ENCODE data around the gene ATAD3B.

DNA sequence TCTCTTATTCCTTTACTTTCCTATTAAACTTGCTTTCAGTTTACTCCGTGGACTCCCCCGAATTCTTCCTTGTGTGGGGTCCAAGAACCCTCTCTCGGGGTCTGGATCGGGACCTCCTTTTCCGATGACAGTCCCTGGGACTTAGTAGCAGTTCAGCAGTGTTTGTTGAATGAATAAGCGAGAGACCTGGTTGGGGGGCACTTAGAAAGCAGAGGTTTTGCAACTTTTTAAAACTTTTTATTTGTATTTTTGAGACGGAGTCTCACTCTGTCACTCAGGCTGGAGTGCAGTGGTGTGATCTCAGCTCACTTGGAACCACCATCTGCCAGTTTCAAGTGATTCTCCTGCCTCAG, 48.3 kb upstream of the ATAD3B start:
- no peak for TF ChIP-seq MXI1 (IDR thresholded peaks at IDR 0.05; ENCODE audit: borderline replicate concordance, low read depth, low read length)
- TF ChIP-seq, protein P1, sequence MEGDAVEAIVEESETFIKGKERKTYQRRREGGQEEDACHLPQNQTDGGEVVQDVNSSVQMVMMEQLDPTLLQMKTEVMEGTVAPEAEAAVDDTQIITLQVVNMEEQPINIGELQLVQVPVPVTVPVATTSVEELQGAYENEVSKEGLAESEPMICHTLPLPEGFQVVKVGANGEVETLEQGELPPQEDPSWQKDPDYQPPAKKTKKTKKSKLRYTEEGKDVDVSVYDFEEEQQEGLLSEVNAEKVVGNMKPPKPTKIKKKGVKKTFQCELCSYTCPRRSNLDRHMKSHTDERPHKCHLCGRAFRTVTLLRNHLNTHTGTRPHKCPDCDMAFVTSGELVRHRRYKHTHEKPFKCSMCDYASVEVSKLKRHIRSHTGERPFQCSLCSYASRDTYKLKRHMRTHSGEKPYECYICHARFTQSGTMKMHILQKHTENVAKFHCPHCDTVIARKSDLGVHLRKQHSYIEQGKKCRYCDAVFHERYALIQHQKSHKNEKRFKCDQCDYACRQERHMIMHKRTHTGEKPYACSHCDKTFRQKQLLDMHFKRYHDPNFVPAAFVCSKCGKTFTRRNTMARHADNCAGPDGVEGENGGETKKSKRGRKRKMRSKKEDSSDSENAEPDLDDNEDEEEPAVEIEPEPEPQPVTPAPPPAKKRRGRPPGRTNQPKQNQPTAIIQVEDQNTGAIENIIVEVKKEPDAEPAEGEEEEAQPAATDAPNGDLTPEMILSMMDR (conservative IDR thresholded peaks at IDR 0.05; ENCODE audit: low read depth, low read length): no peak
- TF ChIP-seq POLR2A (IDR thresholded peaks at IDR 0.05; ENCODE audit: low read depth, low read length): no peak
